HEK293 (cell line): ENCODE results near the gene RANBP1.
A peak's percentile ranks its signal among the peaks of the same experiment; 100 is the strongest.

Source experiments
- CTCF ChIA-PET: fragments of 350-600 bp; formaldehyde crosslinking; extraction: SDS; loops from one replicate; lab custom pipeline; 2021; ENCODE audit warnings: antibody characterized with exemption; lab: Yijun Ruan, JAX
- POLR2A ChIA-PET: fragments of 300-600 bp; formaldehyde crosslinking; extraction: SDS; loops from one replicate; lab custom pipeline; 2020; ENCODE audit warnings: antibody characterized with exemption, inconsistent platforms; lab: Yijun Ruan, JAX
- H3K27ac ChIP-seq: fragments of 200-500 bp; sonication (Bioruptor generic); 2 replicates; pipeline ENCODE4 v1.5.1; 2014; ENCODE audit warnings: low read depth, low read length, control low read depth, inconsistent platforms; ENCODE audit errors: extremely low read depth
- H3K36me3 ChIP-seq, 2 experiments: fragments of 200-500 bp in 1 of 2; sonication (Bioruptor generic) in 1 of 2; 1 replicate in 1 of 2; 2 replicates in 1 of 2; pipeline ENCODE4 v1.5.1; 2014 to 2017; ENCODE audit warnings: inconsistent platforms in 2 of 2, low read length in 2 of 2; ENCODE audit not compliant: control insufficient read depth in 2 of 2, insufficient read depth in 1 of 2
- H3K4me1 ChIP-seq: fragments of 200-500 bp; sonication (Bioruptor generic); 2 replicates; pipeline ENCODE4 v1.5.1; 2014; ENCODE audit warnings: mild to moderate bottlenecking, low read length, inconsistent platforms; ENCODE audit not compliant: control insufficient read depth, insufficient read depth
- H3K4me3 ChIP-seq: 2 replicates; pipeline ENCODE4 v1.5.1; 2011; ENCODE audit warnings: low read depth, mild to moderate bottlenecking, control low read depth, low read length, moderate library complexity
- H3K9me3 ChIP-seq: fragments of 200-500 bp; sonication (Bioruptor generic); 2 replicates; pipeline ENCODE4 v1.5.1; 2014; ENCODE audit warnings: low read depth, low read length, inconsistent platforms; ENCODE audit not compliant: control insufficient read depth, insufficient read depth
- GLIS1 ChIP-seq: fragments of 450-650 bp; formaldehyde crosslinking; IDR thresholded peaks from 2 replicates; pipeline ENCODE4 v1.5.1; 2016; ENCODE audit warnings: missing biosample characterization, missing genetic modification characterization
- KLF1 ChIP-seq: fragments of 450-650 bp; formaldehyde crosslinking; IDR thresholded peaks from 2 replicates; pipeline ENCODE4 v1.5.1; 2016; ENCODE audit warnings: missing biosample characterization, missing genetic modification characterization
- KLF8 ChIP-seq: fragments of 450-650 bp; formaldehyde crosslinking; IDR thresholded peaks from 2 replicates; pipeline ENCODE4 v1.5.1; 2016; ENCODE audit warnings: missing biosample characterization, missing genetic modification characterization
- PRDM10 ChIP-seq: fragments of 450-650 bp; formaldehyde crosslinking; IDR thresholded peaks from 2 replicates; pipeline ENCODE4 v1.5.1; 2016; ENCODE audit warnings: missing biosample characterization, missing genetic modification characterization
- ZBTB17 ChIP-seq: fragments of 450-650 bp; formaldehyde crosslinking; IDR thresholded peaks from 2 replicates; pipeline ENCODE4 v1.5.1; 2016; ENCODE audit warnings: missing biosample characterization, missing genetic modification characterization
- ZFP37 ChIP-seq: fragments of 450-650 bp; formaldehyde crosslinking; IDR thresholded peaks from 2 replicates; pipeline ENCODE4 v1.5.1; 2016; ENCODE audit warnings: missing biosample characterization, missing genetic modification characterization
- ZFP69B ChIP-seq: fragments of 450-650 bp; formaldehyde crosslinking; IDR thresholded peaks from 2 replicates; pipeline ENCODE4 v1.5.1; 2016; ENCODE audit warnings: missing biosample characterization, missing genetic modification characterization
- ZNF112 ChIP-seq: fragments of 450-650 bp; formaldehyde crosslinking; IDR thresholded peaks from 2 replicates; pipeline ENCODE4 v1.5.0; 2017; ENCODE audit warnings: missing biosample characterization, missing genetic modification characterization
- ZNF133 ChIP-seq: fragments of 450-650 bp; formaldehyde crosslinking; IDR thresholded peaks from 2 replicates; pipeline ENCODE4 v1.5.1; 2016; ENCODE audit warnings: missing biosample characterization, missing genetic modification characterization
- ZNF26 ChIP-seq: fragments of 450-650 bp; formaldehyde crosslinking; IDR thresholded peaks from 2 replicates; pipeline ENCODE4 v1.5.1; 2016; ENCODE audit warnings: missing biosample characterization, missing genetic modification characterization
- ZNF426 ChIP-seq: fragments of 450-650 bp; formaldehyde crosslinking; IDR thresholded peaks from 2 replicates; pipeline ENCODE4 v1.5.1; 2017; ENCODE audit warnings: missing biosample characterization, missing genetic modification characterization, mild to moderate bottlenecking, inconsistent platforms, moderate library complexity
- ZNF692 ChIP-seq: fragments of 450-650 bp; formaldehyde crosslinking; IDR thresholded peaks from 2 replicates; pipeline ENCODE4 v1.5.1; 2016; ENCODE audit warnings: missing biosample characterization, missing genetic modification characterization
- ZSCAN16 ChIP-seq: fragments of 450-650 bp; formaldehyde crosslinking; IDR thresholded peaks from 2 replicates; pipeline ENCODE4 v1.5.1; 2016; ENCODE audit warnings: missing biosample characterization, missing genetic modification characterization
- TF ChIP-seq, protein P1 (sequence below): fragments of 450-650 bp; formaldehyde crosslinking; IDR thresholded peaks from 2 replicates; pipeline ENCODE4 v1.5.1; 2016; ENCODE audit warnings: missing biosample characterization, missing genetic modification characterization
- TF ChIP-seq, protein P2 (sequence below): fragments of 450-650 bp; formaldehyde crosslinking; IDR thresholded peaks from 2 replicates; pipeline ENCODE4 v1.5.1; 2016; ENCODE audit warnings: missing biosample characterization, missing genetic modification characterization
- TF ChIP-seq, protein P3 (sequence below): fragments of 450-650 bp; formaldehyde crosslinking; IDR thresholded peaks from 2 replicates; pipeline ENCODE4 v1.5.1; 2016; ENCODE audit warnings: missing biosample characterization, missing genetic modification characterization

The RANBP1 gene

DNA sequence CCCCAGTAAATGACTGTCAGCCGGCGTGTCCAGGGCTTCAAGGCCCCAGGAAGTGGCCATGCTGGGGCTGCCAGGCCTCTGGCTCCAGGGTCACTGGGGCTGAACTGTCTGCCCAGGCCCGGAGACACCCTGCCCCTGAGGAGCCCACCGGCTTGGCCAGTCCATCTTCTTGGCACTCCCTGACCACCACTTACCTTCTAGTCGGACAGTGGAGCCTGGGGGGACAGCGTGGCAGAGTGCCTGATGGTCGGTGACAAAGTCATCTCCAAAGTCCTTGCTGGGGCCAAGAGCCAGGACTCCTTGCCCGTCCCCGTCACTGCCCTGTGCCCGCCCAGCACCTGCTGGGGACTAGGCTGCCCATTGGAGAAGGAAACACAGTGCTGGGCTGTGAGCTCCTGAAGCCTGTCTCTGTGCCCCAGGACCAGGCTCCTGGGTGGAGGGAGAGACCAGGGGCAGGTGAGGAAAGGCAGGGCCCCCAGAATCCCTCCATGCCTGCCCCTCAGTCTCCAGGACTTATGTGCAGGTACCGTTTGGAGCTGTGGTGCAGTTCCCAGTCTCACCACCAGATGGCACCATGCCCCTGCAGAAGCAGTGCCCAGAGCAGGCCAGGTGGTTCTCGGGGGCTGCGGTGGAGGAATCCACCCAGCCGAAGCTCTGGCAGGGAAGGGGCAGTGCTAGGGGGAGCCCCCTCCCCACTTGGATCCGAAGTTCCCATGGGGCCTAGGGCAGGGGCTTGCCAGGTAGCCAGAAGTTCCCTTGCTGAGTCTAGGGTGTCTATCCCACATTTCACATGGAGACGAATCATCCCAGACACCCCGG is 40.9 kb downstream of the RANBP1 start (continued):
- peak; percentile 59; the same call in 1 of the 2 replicates for TF ChIP-seq KLF8
- peak; percentile 43; the same call in 1 of the 2 replicates for TF ChIP-seq KLF1
- TF ChIP-seq ZNF426 (tag by site-specific recombination): no peak
- TF ChIP-seq, protein P1, sequence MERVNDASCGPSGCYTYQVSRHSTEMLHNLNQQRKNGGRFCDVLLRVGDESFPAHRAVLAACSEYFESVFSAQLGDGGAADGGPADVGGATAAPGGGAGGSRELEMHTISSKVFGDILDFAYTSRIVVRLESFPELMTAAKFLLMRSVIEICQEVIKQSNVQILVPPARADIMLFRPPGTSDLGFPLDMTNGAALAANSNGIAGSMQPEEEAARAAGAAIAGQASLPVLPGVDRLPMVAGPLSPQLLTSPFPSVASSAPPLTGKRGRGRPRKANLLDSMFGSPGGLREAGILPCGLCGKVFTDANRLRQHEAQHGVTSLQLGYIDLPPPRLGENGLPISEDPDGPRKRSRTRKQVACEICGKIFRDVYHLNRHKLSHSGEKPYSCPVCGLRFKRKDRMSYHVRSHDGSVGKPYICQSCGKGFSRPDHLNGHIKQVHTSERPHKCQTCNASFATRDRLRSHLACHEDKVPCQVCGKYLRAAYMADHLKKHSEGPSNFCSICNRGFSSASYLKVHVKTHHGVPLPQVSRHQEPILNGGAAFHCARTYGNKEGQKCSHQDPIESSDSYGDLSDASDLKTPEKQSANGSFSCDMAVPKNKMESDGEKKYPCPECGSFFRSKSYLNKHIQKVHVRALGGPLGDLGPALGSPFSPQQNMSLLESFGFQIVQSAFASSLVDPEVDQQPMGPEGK (tag by site-specific recombination): peak; percentile 56; the same call in 1 of the 2 replicates
- no peak for TF ChIP-seq ZFP37 (tag by site-specific recombination)
- 0 out of 2 replicates have a peak, but pooled peaks have one; percentile 19 for TF ChIP-seq ZFP69B (tag by site-specific recombination)
- no peak for TF ChIP-seq ZSCAN16 (tag by site-specific recombination)
- peak; percentile 88 for TF ChIP-seq PRDM10 (tag by site-specific recombination)
- TF ChIP-seq, protein P2, sequence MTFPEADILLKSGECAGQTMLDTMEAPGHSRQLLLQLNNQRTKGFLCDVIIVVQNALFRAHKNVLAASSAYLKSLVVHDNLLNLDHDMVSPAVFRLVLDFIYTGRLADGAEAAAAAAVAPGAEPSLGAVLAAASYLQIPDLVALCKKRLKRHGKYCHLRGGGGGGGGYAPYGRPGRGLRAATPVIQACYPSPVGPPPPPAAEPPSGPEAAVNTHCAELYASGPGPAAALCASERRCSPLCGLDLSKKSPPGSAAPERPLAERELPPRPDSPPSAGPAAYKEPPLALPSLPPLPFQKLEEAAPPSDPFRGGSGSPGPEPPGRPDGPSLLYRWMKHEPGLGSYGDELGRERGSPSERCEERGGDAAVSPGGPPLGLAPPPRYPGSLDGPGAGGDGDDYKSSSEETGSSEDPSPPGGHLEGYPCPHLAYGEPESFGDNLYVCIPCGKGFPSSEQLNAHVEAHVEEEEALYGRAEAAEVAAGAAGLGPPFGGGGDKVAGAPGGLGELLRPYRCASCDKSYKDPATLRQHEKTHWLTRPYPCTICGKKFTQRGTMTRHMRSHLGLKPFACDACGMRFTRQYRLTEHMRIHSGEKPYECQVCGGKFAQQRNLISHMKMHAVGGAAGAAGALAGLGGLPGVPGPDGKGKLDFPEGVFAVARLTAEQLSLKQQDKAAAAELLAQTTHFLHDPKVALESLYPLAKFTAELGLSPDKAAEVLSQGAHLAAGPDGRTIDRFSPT (tag by site-specific recombination): no peak
- TF ChIP-seq ZNF692 (tag by site-specific recombination): no peak
- TF ChIP-seq ZBTB17 (tag by site-specific recombination): peak; percentile 56

DNA sequence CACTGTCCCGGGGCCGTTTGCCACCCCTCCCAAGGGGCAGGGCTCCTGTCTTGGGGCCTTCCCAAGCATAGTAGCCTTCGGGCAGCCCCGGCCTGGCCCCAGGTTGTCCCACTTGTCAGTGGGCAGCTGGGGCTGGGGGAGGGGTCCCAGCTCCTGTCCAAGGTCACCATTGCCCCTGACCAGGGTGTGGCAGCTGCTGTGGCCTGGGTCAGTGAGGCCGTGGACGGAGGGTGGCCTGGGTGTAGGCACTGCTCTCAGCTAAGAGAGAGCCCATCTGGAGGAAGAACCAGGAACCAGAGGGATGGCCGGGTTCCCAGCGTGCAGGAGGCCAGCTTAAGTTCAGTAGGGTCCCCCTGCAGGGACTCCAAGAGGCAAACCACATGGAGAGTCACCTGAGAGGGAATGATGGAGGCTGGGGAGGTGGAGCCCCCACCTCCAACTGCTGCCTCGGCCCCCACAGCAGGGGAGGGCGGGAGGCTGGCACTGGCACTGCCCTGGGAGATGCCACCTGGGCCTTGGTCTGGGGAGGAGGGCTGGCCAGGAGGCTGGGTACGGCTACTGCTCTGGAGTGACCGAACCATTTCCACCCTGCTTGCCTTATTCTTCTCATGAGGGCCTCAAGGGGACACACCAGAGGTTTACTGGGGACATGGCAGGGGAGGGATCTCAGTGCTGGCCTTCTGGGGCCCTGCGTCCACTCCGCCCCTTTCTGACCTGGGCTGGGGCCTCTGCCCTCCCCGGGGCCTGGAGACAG is 41.7 kb downstream of the RANBP1 start:
- TF ChIP-seq ZNF112 (tag by site-specific recombination) (no peak), ZNF26 (tag by site-specific recombination) (no peak), GLIS1 (peak; percentile 75), ZNF133 (no peak)
- TF ChIP-seq, protein P3, sequence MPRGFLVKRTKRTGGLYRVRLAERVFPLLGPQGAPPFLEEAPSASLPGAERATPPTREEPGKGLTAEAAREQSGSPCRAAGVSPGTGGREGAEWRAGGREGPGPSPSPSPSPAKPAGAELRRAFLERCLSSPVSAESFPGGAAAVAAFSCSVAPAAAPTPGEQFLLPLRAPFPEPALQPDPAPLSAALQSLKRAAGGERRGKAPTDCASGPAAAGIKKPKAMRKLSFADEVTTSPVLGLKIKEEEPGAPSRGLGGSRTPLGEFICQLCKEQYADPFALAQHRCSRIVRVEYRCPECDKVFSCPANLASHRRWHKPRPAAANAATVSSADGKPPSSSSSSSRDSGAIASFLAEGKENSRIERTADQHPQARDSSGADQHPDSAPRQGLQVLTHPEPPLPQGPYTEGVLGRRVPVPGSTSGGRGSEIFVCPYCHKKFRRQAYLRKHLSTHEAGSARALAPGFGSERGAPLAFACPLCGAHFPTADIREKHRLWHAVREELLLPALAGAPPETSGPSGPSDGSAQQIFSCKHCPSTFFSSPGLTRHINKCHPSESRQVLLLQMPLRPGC (tag by site-specific recombination): no peak
- Histone ChIP-seq H3K4me1 (no peaks in the 10 kb centered on the region), H3K4me3 (no peak overlapping the region), H3K27ac (no peak overlapping the region), H3K36me3 (no peaks in the 10 kb centered on the region), H3K9me3 (no peaks in the 10 kb centered on the region)
- ChIA-PET CTCF (interaction anchor here (0.6 to 6.0 kb wide), 31 partner anchors 10 to 339 kb away, joined by 3 to 64 read pairs (median 5); partner anchors contain the start of gene DGCR6L), POLR2A (interaction anchor here (0.7 to 0.9 kb wide), 3 partner anchors 80 to 128 kb away, joined by 3 read pairs; no protein-coding TSS in a partner anchor)
